SK-N-SH treated with all-trans-retinoic acid at 6 μM for 48 hours (cell line): ENCODE data around the gene FBN3.

ENCODE experiments used
- ARNTL ChIP-seq: fragments of 450-650 bp; formaldehyde crosslinking; IDR thresholded peaks from 2 replicates; pipeline ENCODE4 v1.5.0; 2020; ENCODE audit warnings: low read depth, mild to moderate bottlenecking, moderate library complexity, borderline replicate concordance
- BACH2 ChIP-seq: fragments of 250-450 bp; sonication (Bioruptor Pico); IDR thresholded peaks from 2 replicates; pipeline ENCODE4 v1.9.0; 2021; ENCODE audit warnings: mild to moderate bottlenecking, borderline replicate concordance
- CSDC2 ChIP-seq: fragments of 250-450 bp; sonication (Bioruptor Pico); IDR thresholded peaks from 2 replicates; pipeline ENCODE4 v1.5.0; 2020; ENCODE audit warnings: mild to moderate bottlenecking, moderate library complexity
- ESRRG ChIP-seq: fragments of 250-450 bp; sonication (Bioruptor Pico); IDR thresholded peaks from 2 replicates; pipeline ENCODE4 v1.6.1; 2021; ENCODE audit warnings: mild to moderate bottlenecking
- PATZ1 ChIP-seq: fragments of 250-450 bp; sonication (Bioruptor Pico); IDR thresholded peaks from 2 replicates; pipeline ENCODE4 v1.8.0; 2020; ENCODE audit warnings: mild to moderate bottlenecking, moderate library complexity, borderline replicate concordance
- SNAI2 ChIP-seq: fragments of 250-450 bp; sonication (Bioruptor Pico); IDR thresholded peaks from 2 replicates; pipeline ENCODE4 v1.5.0; 2020; ENCODE audit warnings: mild to moderate bottlenecking, moderate library complexity
- TSHZ2 ChIP-seq: fragments of 250-450 bp; sonication (Bioruptor Pico); IDR thresholded peaks from 2 replicates; pipeline ENCODE4 v1.5.0; 2020; ENCODE audit warnings: mild to moderate bottlenecking, moderate library complexity
- ZFP3 ChIP-seq: fragments of 250-450 bp; sonication (Bioruptor Pico); IDR thresholded peaks from 2 replicates; pipeline ENCODE4 v1.5.0; 2020; ENCODE audit warnings: mild to moderate bottlenecking, moderate library complexity
- ZFP30 ChIP-seq: fragments of 450-650 bp; formaldehyde crosslinking; IDR thresholded peaks from 2 replicates; pipeline ENCODE4 v1.5.0; 2022; ENCODE audit warnings: mild to moderate bottlenecking, moderate library complexity
- ZNF565 ChIP-seq: fragments of 450-650 bp; formaldehyde crosslinking; conservative IDR thresholded peaks from 2 replicates; pipeline ENCODE4 v1.5.0; 2020; ENCODE audit warnings: low read depth, mild to moderate bottlenecking, moderate library complexity
- ZNF8 ChIP-seq: fragments of 450-650 bp; formaldehyde crosslinking; IDR thresholded peaks from 2 replicates; pipeline ENCODE4 v1.5.0; 2020; ENCODE audit warnings: mild to moderate bottlenecking, moderate library complexity

GRCh38 chr19:8196271-8196927, 47.0 kb upstream of the FBN3 start:
- no peak for TF ChIP-seq ESRRG
- TF ChIP-seq ZNF8 (CRISPR knock-in tag), result no peak
- no peak for TF ChIP-seq ZFP30
- no peak for TF ChIP-seq ZNF565 (CRISPR knock-in tag)
- TF ChIP-seq CSDC2 (CRISPR knock-in tag), result no peak
- no peak for TF ChIP-seq SNAI2
- no peak for TF ChIP-seq ZFP3
- TF ChIP-seq PATZ1, result no peak
- TF ChIP-seq TSHZ2 (CRISPR knock-in tag), result no peak
- no peak for TF ChIP-seq ARNTL (CRISPR knock-in tag)
- no peak for TF ChIP-seq BACH2
